Measurements from ENCODE around the gene SAP30. TPM values are rescaled to one million over a fixed set of nuclear protein-coding genes. Genes with fewer than 3 reads are reported as not detected.

The SAP30 gene
- total and polyA plus RNA-seq, 2 experiments from 2014 or later, result 5.3 to 6.1 TPM

DNA sequence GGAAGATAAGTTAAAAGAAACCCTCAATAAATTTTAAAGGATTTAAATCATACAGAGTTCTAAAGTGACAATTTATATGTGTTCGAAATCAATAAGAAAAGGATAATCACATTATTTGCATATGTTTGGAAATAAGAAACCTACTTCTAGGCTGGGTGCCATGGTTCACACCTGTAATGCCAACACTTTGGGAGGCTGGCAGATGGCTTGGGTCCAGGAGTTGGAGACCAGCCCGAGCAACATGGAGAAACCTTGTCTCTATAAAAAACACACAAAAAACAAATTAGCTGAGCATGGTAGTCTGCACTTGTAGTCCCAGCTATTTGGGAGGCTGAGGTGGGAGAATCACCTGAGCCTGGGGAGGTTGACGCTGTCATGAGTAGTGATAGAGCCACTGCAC is 8.1 kb upstream of the SAP30 start:
- Histone ChIP-seq H3F3A (ENCODE audit: insufficient read depth) (no peaks in the 10 kb centered on the region), H3K4me3 (no peak overlapping the region), H2AFZ (no peak overlapping the region), H3K9me2 (ENCODE audit: insufficient read depth) (no peaks in the 10 kb centered on the region), H3K4me2 (ENCODE audit: unreplicated experiment) (no peak overlapping the region), H3K9me3 (ENCODE audit: low read depth) (no peaks in the 10 kb centered on the region), H3K79me2 (ENCODE audit: insufficient read depth) (no peaks in the 10 kb centered on the region), H3K4me1 (ENCODE audit: insufficient read depth) (no peaks in the 10 kb centered on the region), H3K9ac (no peak overlapping the region), H3K27me3 (replicated peaks; ENCODE audit: insufficient read depth) (no peaks in the 10 kb centered on the region), H3K27ac (no peak overlapping the region), H3K36me3 (ENCODE audit: low read depth) (no peaks in the 10 kb centered on the region), H4K20me1 (ENCODE audit: insufficient read depth) (no peaks in the 10 kb centered on the region)
- no peak for DNase-seq
- 85 to 88% methylated on average over 3 of the region's 3 CpGs for WGBS, 2 experiments (ENCODE audit: low coverage in 1 of 2, low lambda C conversion rate in 2 of 2, missing lambda C conversion rate in 2 of 2)
- no peak for TF ChIP-seq EZH2phosphoT487 (IDR thresholded peaks at IDR 0.05; ENCODE audit: insufficient read depth, low read depth)
- no peak for TF ChIP-seq EZH2 (IDR thresholded peaks at IDR 0.05; ENCODE audit: insufficient read depth, poor library complexity, severe bottlenecking)
- in situ Hi-C loops (cut with MboI), result no loop called here

DNA sequence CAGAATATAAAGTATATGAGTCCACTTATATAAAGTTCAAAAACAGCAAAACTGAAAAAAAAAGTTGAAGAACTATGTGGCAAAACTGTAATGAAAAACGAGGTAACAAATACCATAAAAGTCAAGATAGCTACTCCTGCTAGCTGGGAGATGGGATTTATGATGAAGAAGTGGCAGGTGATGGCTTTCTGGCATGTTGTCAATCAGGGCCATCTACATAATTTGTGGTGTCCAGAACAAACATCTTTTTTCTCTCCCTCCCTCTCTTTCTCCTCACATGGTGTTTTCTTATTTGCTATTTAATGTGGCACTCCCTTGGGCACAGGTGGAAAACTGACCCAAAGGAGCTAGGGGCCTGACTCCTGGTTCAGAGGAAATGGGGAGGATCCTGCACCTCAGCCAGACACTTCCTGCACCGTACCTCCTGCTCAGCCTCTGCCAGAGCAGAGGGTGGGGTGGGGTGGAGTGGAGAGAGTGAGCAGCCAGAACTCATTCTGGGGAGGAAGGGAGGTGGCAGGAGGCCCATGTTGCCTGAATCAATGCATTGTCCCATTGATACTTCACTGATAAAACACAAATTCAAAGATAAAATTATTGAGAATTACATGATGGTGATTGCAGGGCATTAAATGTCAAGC is 5.3 kb upstream of the SAP30 start:
- no peak for DNase-seq
- no peaks in the 10 kb centered on the region for H3K27me3 ChIP-seq (replicated peaks; ENCODE audit: insufficient read depth)
- H3K27ac ChIP-seq, result no peak overlapping the region
- H3K4me1 ChIP-seq (ENCODE audit: insufficient read depth), result no peaks in the 10 kb centered on the region
- H3F3A ChIP-seq (ENCODE audit: insufficient read depth), result peaks cover 14% of the 10 kb centered on the region; the same call in 1 of the 2 replicates
- no peak overlapping the region for H3K9ac ChIP-seq
- no peak overlapping the region for H3K4me3 ChIP-seq
- H2AFZ ChIP-seq, result no peak overlapping the region
- TF ChIP-seq EZH2phosphoT487 (IDR thresholded peaks at IDR 0.05; ENCODE audit: insufficient read depth, low read depth) (no peak), EZH2 (IDR thresholded peaks at IDR 0.05; ENCODE audit: insufficient read depth, poor library complexity, severe bottlenecking) (no peak)
- H3K9me3 ChIP-seq (ENCODE audit: low read depth), result no peaks in the 10 kb centered on the region
- in situ Hi-C loops (cut with MboI), result no loop called here
- WGBS, 2 experiments (ENCODE audit: low coverage in 1 of 2, low lambda C conversion rate in 2 of 2, missing lambda C conversion rate in 2 of 2), result 28 to 29% methylated on average over 2 of the region's 2 CpGs
- no peaks in the 10 kb centered on the region for H3K36me3 ChIP-seq (ENCODE audit: low read depth)
- no peaks in the 10 kb centered on the region for H3K9me2 ChIP-seq (ENCODE audit: insufficient read depth)
- H3K4me2 ChIP-seq (ENCODE audit: unreplicated experiment), result no peak overlapping the region
- no peaks in the 10 kb centered on the region for H4K20me1 ChIP-seq (ENCODE audit: insufficient read depth)
- no peaks in the 10 kb centered on the region for H3K79me2 ChIP-seq (ENCODE audit: insufficient read depth)

DNA sequence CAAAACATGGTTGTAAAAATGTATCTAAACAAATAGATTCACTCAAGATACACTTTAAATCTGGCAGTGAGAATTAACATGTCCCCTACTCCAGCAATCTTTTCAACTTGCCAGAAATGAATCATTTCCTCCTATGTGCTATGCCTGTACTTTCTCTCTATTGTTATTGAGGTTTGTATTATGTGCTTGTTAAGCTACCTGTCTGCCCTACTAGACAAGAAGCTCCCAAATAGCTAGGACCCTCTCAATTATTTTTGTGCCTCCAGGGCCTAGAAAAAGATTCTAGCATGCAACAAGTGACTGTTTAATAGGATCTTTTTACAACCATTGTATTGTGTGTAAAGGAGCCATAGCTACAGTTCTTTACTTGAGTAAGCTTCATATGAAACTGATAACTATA is 3.5 kb upstream of the SAP30 start:
- no peaks in the 10 kb centered on the region for H4K20me1 ChIP-seq (ENCODE audit: insufficient read depth)
- no peaks in the 10 kb centered on the region for H3K36me3 ChIP-seq (ENCODE audit: low read depth)
- in situ Hi-C loops (cut with MboI), result no loop called here
- no peak overlapping the region for H3K9ac ChIP-seq
- DNase-seq, result peak; percentile 28
- H3F3A ChIP-seq (ENCODE audit: insufficient read depth), result peaks cover 17% of the 10 kb centered on the region
- H3K4me1 ChIP-seq (ENCODE audit: insufficient read depth), result no peaks in the 10 kb centered on the region
- no peaks in the 10 kb centered on the region for H3K9me3 ChIP-seq (ENCODE audit: low read depth)
- H3K4me2 ChIP-seq (ENCODE audit: unreplicated experiment), result no peak overlapping the region
- H3K9me2 ChIP-seq (ENCODE audit: insufficient read depth), result no peaks in the 10 kb centered on the region
- no peak overlapping the region for H3K27ac ChIP-seq
- no peak overlapping the region for H3K4me3 ChIP-seq
- TF ChIP-seq EZH2 (IDR thresholded peaks at IDR 0.05; ENCODE audit: insufficient read depth, poor library complexity, severe bottlenecking) (no peak), EZH2phosphoT487 (IDR thresholded peaks at IDR 0.05; ENCODE audit: insufficient read depth, low read depth) (no peak)
- no peaks in the 10 kb centered on the region for H3K27me3 ChIP-seq (replicated peaks; ENCODE audit: insufficient read depth)
- H2AFZ ChIP-seq, result no peak overlapping the region
- H3K79me2 ChIP-seq (ENCODE audit: insufficient read depth), result peaks cover 3% of the 10 kb centered on the region; the same call in 1 of the 2 replicates

DNA sequence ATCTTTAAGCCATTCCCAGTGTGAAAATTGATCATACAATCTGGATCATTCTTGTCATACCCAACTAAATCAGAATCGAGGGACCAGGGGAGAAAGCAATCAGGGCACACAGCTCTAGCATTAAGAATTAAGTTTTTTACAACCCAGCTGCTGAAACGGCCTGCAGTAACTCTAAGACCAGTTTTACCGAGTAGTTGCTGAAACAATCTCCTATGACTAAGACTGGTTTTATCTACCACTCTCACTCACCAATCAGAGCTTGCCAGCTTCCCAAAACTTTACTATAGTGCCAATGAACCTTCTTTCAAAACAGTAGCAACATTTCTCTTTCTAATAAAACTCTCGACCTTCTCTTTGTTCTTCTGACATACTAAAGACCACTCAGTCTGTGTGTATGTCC is 2.8 kb upstream of the SAP30 start:
- Histone ChIP-seq H3K79me2 (ENCODE audit: insufficient read depth) (peaks cover 10% of the 10 kb centered on the region), H3K4me2 (ENCODE audit: unreplicated experiment) (no peak overlapping the region), H4K20me1 (ENCODE audit: insufficient read depth) (no peaks in the 10 kb centered on the region), H3K9me3 (ENCODE audit: low read depth) (no peaks in the 10 kb centered on the region), H3K27ac (no peak overlapping the region), H3K27me3 (replicated peaks; ENCODE audit: insufficient read depth) (no peaks in the 10 kb centered on the region), H2AFZ (peak overlapping the region; percentile 13; the same call in 1 of the 2 replicates), H3K4me3 (no peak overlapping the region), H3K9me2 (ENCODE audit: insufficient read depth) (no peaks in the 10 kb centered on the region), H3K4me1 (ENCODE audit: insufficient read depth) (peaks cover under 1% of the 10 kb centered on the region; the same call in 1 of the 2 replicates), H3F3A (ENCODE audit: insufficient read depth) (peaks cover 19% of the 10 kb centered on the region), H3K9ac (no peak overlapping the region), H3K36me3 (ENCODE audit: low read depth) (no peaks in the 10 kb centered on the region)
- in situ Hi-C loops (cut with MboI), result no loop called here
- TF ChIP-seq EZH2phosphoT487 (IDR thresholded peaks at IDR 0.05; ENCODE audit: insufficient read depth, low read depth) (no peak), EZH2 (IDR thresholded peaks at IDR 0.05; ENCODE audit: insufficient read depth, poor library complexity, severe bottlenecking) (no peak)
- 40 to 42% methylated on average over 4 of the region's 4 CpGs for WGBS, 2 experiments (ENCODE audit: low coverage in 1 of 2, low lambda C conversion rate in 2 of 2, missing lambda C conversion rate in 2 of 2)
- peak; percentile 55 for DNase-seq
